ENCODE measurements around the gene ZFPM1. TPM values are rescaled to one million over a fixed set of nuclear protein-coding genes. Genes with fewer than 3 reads are reported as not detected.

Gene ZFPM1
- total and polyA plus RNA-seq, 2 of the 8 experiments (the other 6 are each of a cell fraction or from before 2014, with no cell fraction given), result 0.74 to 4.8 TPM

- TF ChIP-seq CHD7 (IDR thresholded peaks at IDR 0.05; ENCODE audit: insufficient replicate concordance, low read length) (no peak), PHF8 (conservative IDR thresholded peaks at IDR 0.05; ENCODE audit: low read depth, low read length) (0 out of 2 replicates have a peak, but pooled peaks have one; percentile 2), GABPA (IDR thresholded peaks at IDR 0.05; ENCODE audit: borderline replicate concordance, insufficient read depth, low read length) (0 out of 2 replicates have a peak, but pooled peaks have one; percentile 54)
These were observed 80.4 kb downstream of the ZFPM1 start (continued) for GRCh38 chr16:88533381-88533917.
